AG04450 (cell line): ENCODE results near the gene PLEKHG3. TPM values are rescaled to one million over a fixed set of nuclear protein-coding genes. Genes with fewer than 3 reads are reported as not detected.

Experiments
- CTCF ChIA-PET: fragments of 300-600, 350-600 bp; formaldehyde crosslinking; extraction: SDS; loops from one replicate; lab custom pipeline; 2022; ENCODE audit warnings: antibody characterized with exemption, inconsistent platforms; lab: Charles Lee
- POLR2A ChIA-PET: fragments of 350-600 bp; formaldehyde crosslinking; extraction: SDS; loops from one replicate; lab custom pipeline; 2021; ENCODE audit warnings: antibody characterized with exemption, inconsistent platforms; lab: Yijun Ruan, JAX
- DNase-seq: peaks from one replicate; pipeline ENCODE4 v3.0.0-alpha.2; 2011; ENCODE audit warnings: low read depth, low spot score
- H3K27ac ChIP-seq: one replicate; pipeline ENCODE4 v1.5.1; 2012; ENCODE audit warnings: low read depth, low read length, control low read depth
- H3K27me3 ChIP-seq: one replicate; pipeline ENCODE4 v1.6.0; 2012; ENCODE audit warnings: low read length; ENCODE audit not compliant: control insufficient read depth, insufficient read depth
- H3K4me3 ChIP-seq: 2 replicates; pipeline ENCODE4 v1.5.1; 2011; ENCODE audit warnings: mild to moderate bottlenecking, low read depth, low read length, control low read depth
- H3K9me3 ChIP-seq: 2 replicates; pipeline ENCODE4 v1.5.1; 2012; ENCODE audit warnings: low read length; ENCODE audit not compliant: control insufficient read depth, insufficient read depth
- CTCF ChIP-seq: IDR thresholded peaks from 2 replicates; pipeline ENCODE4 v1.5.1; 2011; ENCODE audit warnings: low read depth, low read length, control low read depth, inconsistent platforms
- polyA plus RNA-seq: library from polyadenylated mRNA; depleted of rRNA; stranded (reverse); fragments of >200 nt; gene quantifications from 2 replicates; pipeline ENCODE4 v1.2.3, GENCODE V29; 2011

PLEKHG3 gene
- polyA plus RNA-seq, 1 experiment, result 6.6 TPM

GRCh38 chr14:64728106-64728505, 23.9 kb downstream of the PLEKHG3 start:
- Histone ChIP-seq H3K27ac (no peak overlapping the region), H3K9me3 (no peaks in the 10 kb centered on the region), H3K27me3 (no peaks in the 10 kb centered on the region), H3K4me3 (no peak overlapping the region)
- no peak for DNase-seq
- POLR2A ChIA-PET, result no interaction called here
- TF ChIP-seq CTCF, result no peak
- CTCF ChIA-PET, result interaction anchor here (0.7 kb wide), 1 partner anchor 33 kb away, joined by 3 read pairs; no protein-coding TSS in a partner anchor

- Histone ChIP-seq H3K9me3 (no peaks in the 10 kb centered on the region), H3K27me3 (no peaks in the 10 kb centered on the region), H3K4me3 (no peak overlapping the region), H3K27ac (no peak overlapping the region)
- POLR2A ChIA-PET, result no interaction called here
- CTCF ChIA-PET, result no interaction called here
- no peak for DNase-seq
- no peak for TF ChIP-seq CTCF
Observed at GRCh38 chr14:64728856-64729255, 24.6 kb downstream of the PLEKHG3 start.

GRCh38 chr14:64729386-64730060, 25.3 kb downstream of the PLEKHG3 start:
- CTCF ChIA-PET, result no interaction called here
- POLR2A ChIA-PET, result no interaction called here
- no peak for TF ChIP-seq CTCF
- H3K4me3 ChIP-seq, result no peak overlapping the region
- H3K9me3 ChIP-seq, result no peaks in the 10 kb centered on the region
- no peaks in the 10 kb centered on the region for H3K27me3 ChIP-seq
- H3K27ac ChIP-seq, result no peak overlapping the region
- no peak for DNase-seq

GRCh38 chr14:64730061-64730440, 25.8 kb downstream of the PLEKHG3 start:
- POLR2A ChIA-PET, result no interaction called here
- DNase-seq, result no peak
- no peak overlapping the region for H3K27ac ChIP-seq
- TF ChIP-seq CTCF, result no peak
- CTCF ChIA-PET, result no interaction called here
- no peak overlapping the region for H3K4me3 ChIP-seq
- no peaks in the 10 kb centered on the region for H3K27me3 ChIP-seq
- no peaks in the 10 kb centered on the region for H3K9me3 ChIP-seq

- Histone ChIP-seq H3K9me3 (no peaks in the 10 kb centered on the region), H3K27ac (no peak overlapping the region), H3K4me3 (no peak overlapping the region), H3K27me3 (no peaks in the 10 kb centered on the region)
- ChIA-PET CTCF (no interaction called here), POLR2A (no interaction called here)
- no peak for DNase-seq
- TF ChIP-seq CTCF, result no peak
Observed at GRCh38 chr14:64730681-64731080, 26.5 kb downstream of the PLEKHG3 start.
